Endothelial cell of umbilical vein (primary cell): ENCODE data around the gene APEX1. TPM values are rescaled to one million over a fixed set of nuclear protein-coding genes. Genes with fewer than 3 reads are reported as not detected.

ENCODE experiments used
- BruUV-seq: library from RNA; stranded (reverse); fragments of 400-500 nt; replicated peaks from 2 replicates; lab custom pipeline; 2021; lab: Mats Ljungman, UMichigan
- CTCF ChIA-PET: fragments of 300-600, 350-600 bp; sonication (Branson Sonifier 250); formaldehyde crosslinking; loops from one replicate; lab custom pipeline; 2021; ENCODE audit warnings: antibody characterized with exemption, inconsistent platforms; lab: Charles Lee
- POLR2A ChIA-PET: fragments of 300-600, 350-600 bp; sonication (Branson Sonifier 250); formaldehyde crosslinking; loops from one replicate; lab custom pipeline; 2021; ENCODE audit warnings: antibody characterized with exemption, inconsistent platforms; lab: Charles Lee
- DNase-seq: peaks from one replicate; pipeline ENCODE4 v3.0.0-alpha.2; 2011; ENCODE audit warnings: low read depth, low spot score
- FAIRE-seq: peaks from 2 replicates; lab custom pipeline; 2011; peaks lifted over from hg19 to GRCh38; lab: Jason Lieb, UNC
- H2AFZ ChIP-seq: 2 replicates; pipeline ENCODE4 v1.6.0; 2012; ENCODE audit warnings: low read depth, low read length, control low read depth, inconsistent platforms
- H3K27ac ChIP-seq: 2 replicates; pipeline ENCODE4 v1.5.1; 2011; ENCODE audit warnings: low read depth, mild to moderate bottlenecking, control low read depth, low read length, moderate library complexity; ENCODE audit not compliant: insufficient read depth
- H3K27me3 ChIP-seq, 2 experiments: 2 replicates each; pipeline versions ENCODE4 v1.6.0 to v1.6.1; 2011; ENCODE audit warnings: low read length in 2 of 2, mixed read lengths in 1 of 2; ENCODE audit not compliant: control insufficient read depth in 2 of 2, insufficient read depth in 2 of 2
- H3K36me3 ChIP-seq, 2 experiments: 2 replicates in 1 of 2; 3 replicates in 1 of 2; pipeline ENCODE4 v1.5.1; 2011; ENCODE audit warnings: low read length in 2 of 2, mild to moderate bottlenecking in 1 of 2, moderate library complexity in 1 of 2; ENCODE audit not compliant: control insufficient read depth in 2 of 2, insufficient read depth in 2 of 2; ENCODE audit errors: extremely low read depth in 1 of 2
- H3K4me1 ChIP-seq: 3 replicates; pipeline ENCODE4 v1.5.1; 2011; ENCODE audit warnings: mild to moderate bottlenecking, low read length; ENCODE audit not compliant: control insufficient read depth, insufficient read depth; ENCODE audit errors: extremely low read depth
- H3K4me2 ChIP-seq: 2 replicates; pipeline ENCODE4 v1.6.1; 2011; ENCODE audit warnings: low read length, control low read depth, mixed read lengths; ENCODE audit not compliant: insufficient read depth
- H3K4me3 ChIP-seq, 3 experiments: fragments of 200-600 bp in 1 of 3; sonication (generic), shearing (Covaris generic) in 1 of 3; replicated peaks in 1 of 3; 2 replicates each; pipeline ENCODE4 v1.5.1; 2011 to 2016; ENCODE audit warnings: control low read depth in 3 of 3, low read length in 3 of 3, mild to moderate bottlenecking in 2 of 3, inconsistent platforms in 1 of 3, low read depth in 1 of 3, moderate library complexity in 1 of 3; ENCODE audit not compliant: insufficient read depth in 1 of 3
- H3K79me2 ChIP-seq: 2 replicates; pipeline ENCODE4 v1.6.0; 2012; ENCODE audit warnings: low read length, inconsistent platforms; ENCODE audit not compliant: control insufficient read depth, insufficient read depth
- H3K9ac ChIP-seq: replicated peaks from 2 replicates; pipeline ENCODE3; 2011; ENCODE audit warnings: low read length, control low read depth; ENCODE audit not compliant: insufficient read depth; ENCODE audit errors: extremely low read depth
- H3K9me1 ChIP-seq: replicated peaks from 3 replicates; pipeline ENCODE4 v1.6.0; 2011; ENCODE audit warnings: mild to moderate bottlenecking, low read length; ENCODE audit not compliant: control insufficient read depth, insufficient read depth; ENCODE audit errors: extremely low read depth
- H3K9me3 ChIP-seq: replicated peaks from 2 replicates; pipeline ENCODE4 v1.5.1; 2012; ENCODE audit warnings: low read length, inconsistent platforms; ENCODE audit not compliant: control insufficient read depth, insufficient read depth
- H4K20me1 ChIP-seq: replicated peaks from 2 replicates; pipeline ENCODE3; 2011; ENCODE audit warnings: mild to moderate bottlenecking, low read length; ENCODE audit not compliant: control insufficient read depth, insufficient read depth; ENCODE audit errors: extremely low read depth
- EZH2 ChIP-seq: IDR thresholded peaks from 2 replicates; pipeline ENCODE4 v1.6.1; 2012; ENCODE audit warnings: borderline replicate concordance, low read depth, mild to moderate bottlenecking, moderate library complexity, low read length, inconsistent platforms; ENCODE audit not compliant: severe bottlenecking
- FOS ChIP-seq: IDR thresholded peaks from 2 replicates; pipeline ENCODE4 v1.6.1; 2011; ENCODE audit warnings: mild to moderate bottlenecking, low read length, moderate library complexity, borderline replicate concordance; ENCODE audit not compliant: insufficient read depth
- GATA2 ChIP-seq: IDR thresholded peaks from 2 replicates; pipeline ENCODE4 v1.7.0; 2011; ENCODE audit warnings: low read depth, mild to moderate bottlenecking, moderate library complexity, mixed read lengths, low read length; ENCODE audit not compliant: insufficient read length, insufficient read depth
- JUN ChIP-seq: IDR thresholded peaks from 2 replicates; pipeline ENCODE4 v1.6.1; 2011; ENCODE audit warnings: borderline replicate concordance, low read depth; ENCODE audit not compliant: insufficient read length, insufficient read depth
- MYC ChIP-seq: IDR thresholded peaks from one replicate; pipeline ENCODE4 v1.6.1; 2011; ENCODE audit warnings: mild to moderate bottlenecking, low read depth, low read length
- POLR2A ChIP-seq: IDR thresholded peaks from 2 replicates; pipeline ENCODE4 v1.6.1; 2012; ENCODE audit warnings: low read depth, mild to moderate bottlenecking, control low read depth, low read length
- POLR2AphosphoS5 ChIP-seq: IDR thresholded peaks from 2 replicates; pipeline ENCODE4 v1.6.1; 2012; ENCODE audit warnings: low read depth, mild to moderate bottlenecking, control low read depth, low read length, moderate library complexity; ENCODE audit not compliant: insufficient read depth
- dilution Hi-C: fragments of 300-500 bp; cut with MboI; formaldehyde crosslinking; loops from one replicate; pipeline ENCODE4 v1.15.0; 2019; ENCODE audit warnings: low sequenced_read_pairs; ENCODE audit not compliant: extremely low pct_ligation_motif_present
- intact Hi-C: fragments of 100-400 bp; cut with micrococcal nuclease; formaldehyde crosslinking; loops from one replicate; pipeline ENCODE4 v1.10.0; 2022
- polyA plus RNA-seq, 4 experiments: library from polyadenylated mRNA; depleted of rRNA in 3 of 4; stranded (reverse) in 3 of 4; unstranded in 1 of 4; fragments of >200 nt; gene quantifications; 2 replicates each; pipeline versions ENCODE4 v1.2.1 to v1.2.3, GENCODE V29; 2011 to 2012; ENCODE audit warnings: missing spikeins in 1 of 4
- total RNA-seq: library from RNA; stranded (reverse); gene quantifications from 2 replicates; pipeline ENCODE4 v1.2.3, GENCODE V29; 2021
- TF ChIP-seq, protein P1 (sequence below), 2 donors: IDR thresholded peaks; 1 replicate in 1 of 2; 2 replicates in 1 of 2; pipeline ENCODE4 v1.5.1; 2011; ENCODE audit warnings: low read length in 2 of 2, mild to moderate bottlenecking in 2 of 2, moderate library complexity in 2 of 2, control low read depth in 1 of 2, inconsistent platforms in 1 of 2, low read depth in 1 of 2; ENCODE audit not compliant: insufficient read depth in 1 of 2; ENCODE audit errors: extremely low read depth in 1 of 2
- TF ChIP-seq, protein P2 (sequence below): IDR thresholded peaks from 2 replicates; pipeline ENCODE4 v1.6.1; 2011; ENCODE audit not compliant: insufficient read depth, insufficient read length

The APEX1 gene
- total and polyA plus RNA-seq, 2 donors (not counting 3 experiments of a cell fraction or from before 2014, with no cell fraction given) = 231 to 304 TPM

DNA sequence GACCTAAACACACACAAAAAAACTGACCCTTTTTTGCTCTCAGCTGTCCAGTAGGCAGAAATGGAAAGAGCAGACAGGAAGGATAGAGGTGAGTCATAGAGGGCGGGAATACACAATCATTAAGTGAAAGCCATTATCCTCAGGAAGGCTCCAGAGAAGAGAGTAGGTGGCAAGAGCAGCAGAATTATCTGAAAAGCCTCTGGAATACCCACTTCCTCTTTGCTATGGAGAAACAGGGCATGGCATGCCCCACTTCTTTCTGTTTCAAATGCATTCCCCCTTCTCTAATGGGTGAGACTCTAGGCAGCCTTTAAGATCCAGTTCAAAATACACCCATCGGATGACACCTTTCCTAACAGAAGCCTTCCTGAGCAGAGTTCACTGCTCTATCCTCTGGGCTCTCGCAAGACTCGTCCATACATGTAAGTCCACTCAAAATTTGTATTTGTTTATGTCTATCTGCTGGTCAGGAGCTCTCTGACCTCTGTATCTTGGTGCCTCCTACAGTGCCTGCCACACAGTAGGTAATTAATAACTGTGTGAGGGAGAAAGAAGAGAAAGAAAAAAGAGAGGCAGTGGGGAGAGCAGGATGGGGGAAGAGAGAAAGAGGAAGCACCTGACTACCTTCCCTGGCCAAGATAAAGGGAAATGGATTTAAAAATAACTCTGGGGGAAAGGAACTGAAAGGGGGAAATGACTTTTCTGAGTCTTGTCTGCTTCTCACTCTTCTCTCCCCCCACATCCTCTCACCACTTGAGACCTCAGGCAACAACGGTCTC, 27.6 kb upstream of the APEX1 start:
- Histone ChIP-seq H3K36me3 (no peaks in the 10 kb centered on the region), H3K9me1 (no peaks in the 10 kb centered on the region), H3K27me3 (no peaks in the 10 kb centered on the region), H3K4me3 (peak overlapping the region in 1 of 3 experiments; percentile 56), H3K79me2 (no peaks in the 10 kb centered on the region), H3K4me1 (peaks cover 18% of the 10 kb centered on the region), H3K9ac (peak overlapping the region; percentile 41), H3K4me2 (peak overlapping the region; percentile 65), H3K27ac (peak overlapping the region; percentile 74), H4K20me1 (no peaks in the 10 kb centered on the region), H3K9me3 (no peaks in the 10 kb centered on the region), H2AFZ (peak overlapping the region; percentile 75)
- POLR2A ChIA-PET = no interaction called here
- TF ChIP-seq MYC (no peak), GATA2 (no peak), JUN (peak; percentile 85), POLR2A (no peak), POLR2AphosphoS5 (no peak), FOS (peak; percentile 75), EZH2 (no peak)
- TF ChIP-seq, protein P1, sequence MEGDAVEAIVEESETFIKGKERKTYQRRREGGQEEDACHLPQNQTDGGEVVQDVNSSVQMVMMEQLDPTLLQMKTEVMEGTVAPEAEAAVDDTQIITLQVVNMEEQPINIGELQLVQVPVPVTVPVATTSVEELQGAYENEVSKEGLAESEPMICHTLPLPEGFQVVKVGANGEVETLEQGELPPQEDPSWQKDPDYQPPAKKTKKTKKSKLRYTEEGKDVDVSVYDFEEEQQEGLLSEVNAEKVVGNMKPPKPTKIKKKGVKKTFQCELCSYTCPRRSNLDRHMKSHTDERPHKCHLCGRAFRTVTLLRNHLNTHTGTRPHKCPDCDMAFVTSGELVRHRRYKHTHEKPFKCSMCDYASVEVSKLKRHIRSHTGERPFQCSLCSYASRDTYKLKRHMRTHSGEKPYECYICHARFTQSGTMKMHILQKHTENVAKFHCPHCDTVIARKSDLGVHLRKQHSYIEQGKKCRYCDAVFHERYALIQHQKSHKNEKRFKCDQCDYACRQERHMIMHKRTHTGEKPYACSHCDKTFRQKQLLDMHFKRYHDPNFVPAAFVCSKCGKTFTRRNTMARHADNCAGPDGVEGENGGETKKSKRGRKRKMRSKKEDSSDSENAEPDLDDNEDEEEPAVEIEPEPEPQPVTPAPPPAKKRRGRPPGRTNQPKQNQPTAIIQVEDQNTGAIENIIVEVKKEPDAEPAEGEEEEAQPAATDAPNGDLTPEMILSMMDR (IDR thresholded peaks at IDR 0.05; ENCODE audit: extremely low read depth in 1 of 2, insufficient read depth in 1 of 2, low read depth in 1 of 2, low read length in 2 of 2) = no peak
- TF ChIP-seq, protein P2, sequence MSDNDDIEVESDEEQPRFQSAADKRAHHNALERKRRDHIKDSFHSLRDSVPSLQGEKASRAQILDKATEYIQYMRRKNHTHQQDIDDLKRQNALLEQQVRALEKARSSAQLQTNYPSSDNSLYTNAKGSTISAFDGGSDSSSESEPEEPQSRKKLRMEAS = no peak
- intact Hi-C loops (loop anchor here (1.0 kb wide), 2 partner anchors 14 to 28 kb away; partner anchors contain the start of genes APEX1 and TEP1), dilution Hi-C loops (no loop called here)
- BruUV-seq = TSS peak; percentile 77
- CTCF ChIA-PET = interaction anchor here (1.0 kb wide), 1 partner anchor 11 kb away, joined by 6 read pairs; no protein-coding TSS in a partner anchor
- DNase-seq (peak; percentile 72), FAIRE-seq (peak; percentile 97)
